Suprapubic skin (tissue), 4 donors: Measurements from ENCODE around the gene TAX1BP1.
A peak's percentile ranks its signal among the peaks of the same experiment; 100 is the strongest.

Experiments
- CTCF ChIP-seq, 2 donors: fragments of 200-600 bp in 1 of 2; fragments of 450-650 bp in 1 of 2; sonication (generic) in 1 of 2; IDR thresholded peaks; one replicate each; pipeline ENCODE4 v1.5.1; 2016 to 2019; ENCODE audit warnings: antibody characterized with exemption in 2 of 2, mild to moderate bottlenecking in 1 of 2, moderate library complexity in 1 of 2
- EP300 ChIP-seq: sonication (generic); formaldehyde crosslinking; IDR thresholded peaks from one replicate; pipeline ENCODE4 v1.6.1; 2017; ENCODE audit warnings: antibody characterized with exemption
- POLR2A ChIP-seq, 2 donors: fragments of 450-650 bp; IDR thresholded peaks; one replicate each; pipeline ENCODE4 v1.6.1; 2017; ENCODE audit warnings: antibody characterized with exemption in 2 of 2, mild to moderate bottlenecking in 2 of 2, moderate library complexity in 2 of 2
- POLR2AphosphoS5 ChIP-seq, 3 donors: sonication (generic); formaldehyde crosslinking; IDR thresholded peaks; one replicate each; pipeline ENCODE4 v1.6.1; 2017; ENCODE audit warnings: antibody characterized with exemption in 3 of 3

- TF ChIP-seq POLR2AphosphoS5 (IDR thresholded peaks at IDR 0.05) (no peak), CTCF (IDR thresholded peaks at IDR 0.05) (peak in 1 of 2 donors; percentile 36), POLR2A (IDR thresholded peaks at IDR 0.05) (no peak), EP300 (no peak)
These were observed 34.9 kb downstream of the TAX1BP1 start for GRCh38 chr7:27774717-27775328.
